Activated CD4-positive, alpha-beta T cell treated with anti-CD3 and anti-CD28 coated beads, Interleukin-2, amount 50 U/mL, for 48 hours (primary cell): ENCODE results near the gene GPR107.
A peak's percentile ranks its signal among the peaks of the same experiment; 100 is the strongest.

Experiments
- DNase-seq, 2 experiments: peaks; one replicate each; pipeline ENCODE4 v3.0.0-alpha.2; 2020

The GPR107 gene

GRCh38 chr9:130058154-130058553, 4.4 kb downstream of the GPR107 start:
- no peak for DNase-seq

- DNase-seq: no peak
These were observed 5.2 kb downstream of the GPR107 start for GRCh38 chr9:130058887-130059286.

- DNase-seq: no peak
These were observed 6.6 kb downstream of the GPR107 start for GRCh38 chr9:130060296-130060695.

GRCh38 chr9:130062750-130063149, 9.0 kb downstream of the GPR107 start:
- no peak for DNase-seq

GRCh38 chr9:130064621-130065020, 10.9 kb downstream of the GPR107 start:
- no peak for DNase-seq

GRCh38 chr9:130069048-130069447, 15.3 kb downstream of the GPR107 start:
- no peak for DNase-seq

GRCh38 chr9:130072515-130073235, 19.0 kb downstream of the GPR107 start:
- DNase-seq: peak in 1 of 2 experiments; percentile 15

- DNase-seq: no peak
These were observed 19.7 kb downstream of the GPR107 start for GRCh38 chr9:130073373-130073772.

GRCh38 chr9:130078547-130078946, 24.8 kb downstream of the GPR107 start:
- DNase-seq: no peak

GRCh38 chr9:130084337-130084736, 30.6 kb downstream of the GPR107 start:
- DNase-seq: no peak

GRCh38 chr9:130088051-130088450, 34.3 kb downstream of the GPR107 start:
- no peak for DNase-seq

GRCh38 chr9:130089141-130089540, 35.4 kb downstream of the GPR107 start:
- DNase-seq: no peak

GRCh38 chr9:130090915-130091314, 37.2 kb downstream of the GPR107 start:
- no peak for DNase-seq

GRCh38 chr9:130092910-130093309, 39.2 kb downstream of the GPR107 start:
- no peak for DNase-seq

- no peak for DNase-seq
These were observed 42.2 kb downstream of the GPR107 start for GRCh38 chr9:130095872-130096271.

- DNase-seq: no peak
These were observed 47.0 kb downstream of the GPR107 start for GRCh38 chr9:130100681-130101080.

- DNase-seq: no peak
These were observed 48.2 kb downstream of the GPR107 start for GRCh38 chr9:130101915-130102314.

GRCh38 chr9:130104491-130105193, 50.9 kb downstream of the GPR107 start:
- DNase-seq: no peak

- no peak for DNase-seq
These were observed 53.1 kb downstream of the GPR107 start for GRCh38 chr9:130106860-130107233.

GRCh38 chr9:130107234-130107861, 53.6 kb downstream of the GPR107 start:
- peak; percentile 91 to 92 for DNase-seq

GRCh38 chr9:130107955-130108354, 54.2 kb downstream of the GPR107 start:
- DNase-seq: no peak

- no peak for DNase-seq
These were observed 56.5 kb downstream of the GPR107 start for GRCh38 chr9:130110166-130110565.

- no peak for DNase-seq
These were observed 56.9 kb downstream of the GPR107 start for GRCh38 chr9:130110596-130111021.
